IMR-90 (cell line): ENCODE measurements around the gene TP63. TPM values are rescaled to one million over a fixed set of nuclear protein-coding genes. Genes with fewer than 3 reads are reported as not detected.

Source experiments
- ATAC-seq: fragments of 200-7000 bp; cut with Tn5 transposase; 2 replicates; pipeline ENCODE4 v1.9.1; 2020; ENCODE audit warnings: low read depth, mild to moderate bottlenecking, moderate library complexity
- BruUV-seq: library from RNA; stranded (reverse); fragments of 400-500 nt; replicated peaks from 2 replicates; lab custom pipeline; 2021; lab: Mats Ljungman, UMichigan
- CTCF ChIA-PET: fragments of 300-600 bp; formaldehyde crosslinking; extraction: SDS; loops from one replicate; lab custom pipeline; 2021; ENCODE audit warnings: antibody characterized with exemption; lab: Yijun Ruan, JAX
- POLR2A ChIA-PET: fragments of 300-600 bp; sonication (Branson Sonifier 250); formaldehyde crosslinking; loops from one replicate; lab custom pipeline; 2022; ENCODE audit warnings: antibody characterized with exemption; ENCODE audit not compliant: unreplicated experiment; lab: Charles Lee
- DNase-seq: peaks from one replicate; pipeline ENCODE4 v3.0.0; 2013
- H2AFZ ChIP-seq: replicated peaks from 2 replicates; pipeline ENCODE3; 2013; ENCODE audit warnings: low read length, mild to moderate bottlenecking; ENCODE audit not compliant: poor library complexity
- H2AK5ac ChIP-seq: 2 replicates; pipeline ENCODE4 v1.6.1; 2013; ENCODE audit warnings: low read depth, low read length, inconsistent platforms
- H2AK9ac ChIP-seq: replicated peaks from 2 replicates; pipeline ENCODE3; 2013; ENCODE audit warnings: mild to moderate bottlenecking, low read depth, low read length, moderate library complexity; ENCODE audit not compliant: poor library complexity
- H2BK120ac ChIP-seq: 2 replicates; pipeline ENCODE4 v1.6.1; 2013; ENCODE audit warnings: low read depth, low read length, inconsistent platforms
- H2BK15ac ChIP-seq: 3 replicates; pipeline ENCODE4 v1.6.1; 2013; ENCODE audit warnings: low read depth, low read length, inconsistent platforms
- H2BK20ac ChIP-seq: 2 replicates; pipeline ENCODE4 v1.6.1; 2013; ENCODE audit warnings: low read depth, mild to moderate bottlenecking, inconsistent platforms, low read length, moderate library complexity
- H2BK5ac ChIP-seq: 2 replicates; pipeline ENCODE4 v1.6.1; 2013; ENCODE audit warnings: mild to moderate bottlenecking, low read depth, low read length, inconsistent platforms; ENCODE audit not compliant: poor library complexity, severe bottlenecking
- H3K14ac ChIP-seq: replicated peaks from 2 replicates; pipeline ENCODE4 v1.6.1; 2013; ENCODE audit warnings: low read depth, low read length, inconsistent platforms
- H3K18ac ChIP-seq: 2 replicates; pipeline ENCODE4 v1.6.1; 2013; ENCODE audit warnings: low read depth, low read length, control low read depth
- H3K23ac ChIP-seq: 2 replicates; pipeline ENCODE4 v1.6.1; 2013; ENCODE audit warnings: low read depth, low read length, inconsistent platforms
- H3K27ac ChIP-seq: 2 replicates; pipeline ENCODE4 v1.5.1; 2013; ENCODE audit warnings: mild to moderate bottlenecking, control low read depth, low read length; ENCODE audit not compliant: insufficient read depth
- H3K27me3 ChIP-seq: 2 replicates; pipeline ENCODE4 v1.6.1; 2013; ENCODE audit warnings: low read length; ENCODE audit not compliant: control insufficient read depth, insufficient read depth
- H3K36me3 ChIP-seq: 2 replicates; pipeline ENCODE4 v1.6.1; 2013; ENCODE audit warnings: low read length, mixed read lengths; ENCODE audit not compliant: control insufficient read depth, insufficient read depth
- H3K4ac ChIP-seq: 2 replicates; pipeline ENCODE4 v1.6.1; 2013; ENCODE audit warnings: low read depth, low read length, inconsistent platforms
- H3K4me1 ChIP-seq: 2 replicates; pipeline ENCODE4 v1.6.1; 2013; ENCODE audit warnings: low read length, mixed read lengths; ENCODE audit not compliant: control insufficient read depth, insufficient read depth
- H3K4me2 ChIP-seq: 2 replicates; pipeline ENCODE4 v1.6.1; 2013; ENCODE audit warnings: low read depth, mild to moderate bottlenecking, control low read depth, low read length, moderate library complexity
- H3K4me3 ChIP-seq: 2 replicates; pipeline ENCODE4 v1.5.1; 2013; ENCODE audit warnings: low read depth, mild to moderate bottlenecking, control low read depth, low read length, moderate library complexity; ENCODE audit not compliant: insufficient read depth
- H3K56ac ChIP-seq: 2 replicates; pipeline ENCODE4 v1.6.1; 2013; ENCODE audit warnings: low read length, inconsistent platforms; ENCODE audit not compliant: insufficient read depth; ENCODE audit errors: extremely low read depth
- H3K79me1 ChIP-seq, 2 experiments: 2 replicates each; pipeline ENCODE4 v1.6.1; 2013; ENCODE audit warnings: low read length in 2 of 2, inconsistent platforms in 1 of 2, low read depth in 1 of 2
- H3K9ac ChIP-seq: 2 replicates; pipeline ENCODE4 v1.6.1; 2013; ENCODE audit warnings: low read depth, low read length, control low read depth
- H3K9me1 ChIP-seq: 2 replicates; pipeline ENCODE4 v1.6.1; 2013; ENCODE audit warnings: low read length, inconsistent platforms; ENCODE audit not compliant: insufficient read depth
- H3K9me3 ChIP-seq: 2 replicates; pipeline ENCODE4 v1.6.1; 2013; ENCODE audit warnings: low read length; ENCODE audit not compliant: control insufficient read depth, insufficient read depth
- H4K20me1 ChIP-seq: 2 replicates; pipeline ENCODE4 v1.6.1; 2013; ENCODE audit warnings: low read length, inconsistent platforms; ENCODE audit not compliant: insufficient read depth
- H4K5ac ChIP-seq: 2 replicates; pipeline ENCODE4 v1.6.1; 2013; ENCODE audit warnings: mild to moderate bottlenecking, low read depth, low read length, control low read depth
- H4K8ac ChIP-seq, 2 experiments: 2 replicates each; pipeline ENCODE4 v1.6.1; 2013; ENCODE audit warnings: low read depth in 2 of 2, low read length in 2 of 2, control low read depth in 1 of 2, inconsistent platforms in 1 of 2
- H4K91ac ChIP-seq: 2 replicates; pipeline ENCODE4 v1.6.1; 2013; ENCODE audit warnings: low read depth, low read length, inconsistent platforms; ENCODE audit not compliant: insufficient read depth
- CHD1 ChIP-seq: IDR thresholded peaks from 2 replicates; pipeline ENCODE4 v1.6.1; 2012; ENCODE audit warnings: low read depth, low read length, improper control_type of control experiment
- CTCF ChIP-seq: conservative IDR thresholded peaks from 2 replicates; pipeline ENCODE4 v1.5.1; 2012; ENCODE audit warnings: mild to moderate bottlenecking, low read depth, low read length, improper control_type of control experiment
- ELK1 ChIP-seq: fragments of 150-350 bp; IDR thresholded peaks from 2 replicates; pipeline ENCODE4 v1.6.1; 2016; ENCODE audit warnings: low read depth, mild to moderate bottlenecking, low read length, moderate library complexity, borderline replicate concordance
- MAFK ChIP-seq: IDR thresholded peaks from 2 replicates; pipeline ENCODE4 v1.6.1; 2012; ENCODE audit warnings: low read depth, low read length, improper control_type of control experiment
- RAD21 ChIP-seq: IDR thresholded peaks from 2 replicates; pipeline ENCODE4 v1.6.1; 2012; ENCODE audit warnings: low read length, improper control_type of control experiment
- WGBS, 2 experiments: methylation state at CpG; one replicate each; pipeline versions ENCODE4 v1.1.5 to v1.1.7; 2013; ENCODE audit warnings: missing lambda C conversion rate in 2 of 2; ENCODE audit not compliant: insufficient read length in 1 of 2; ENCODE audit errors: extremely low coverage in 2 of 2; 5-methylcytosine and 5-hydroxymethylcytosine counted together
- dilution Hi-C: fragments of 300-500 bp; cut with HindIII; formaldehyde crosslinking; loops from one replicate; pipeline ENCODE4 v1.14.3; 2018; ENCODE audit warnings: low sequenced_read_pairs; ENCODE audit not compliant: unreplicated experiment
- in situ Hi-C: fragments of 300-500 bp; cut with MboI; formaldehyde crosslinking; loops from 3 replicates; pipeline ENCODE4 v1.14.3; 2019; ENCODE audit warnings: low sequenced_read_pairs, inconsistent platforms, mixed read lengths
- intact Hi-C: fragments of 100-400 bp; cut with micrococcal nuclease; formaldehyde crosslinking; loops from 2 replicates; pipeline ENCODE4 v1.10.0; 2022
- polyA plus RNA-seq, 3 experiments: library from polyadenylated mRNA; depleted of rRNA; stranded (reverse); fragments of >200 nt; gene quantifications; 2 replicates each; pipeline ENCODE4 v1.2.3, GENCODE V29; 2012; ENCODE audit warnings: low replicate concordance in 1 of 3
- total RNA-seq: library from RNA; depleted of rRNA; stranded (reverse); fragments of >200 nt; gene quantifications from 2 replicates; pipeline ENCODE4 v1.2.3, GENCODE V29; 2012

Gene TP63
- total and polyA plus RNA-seq, 2 of the 4 experiments (the other 2 are of a cell fraction), result not detected

- CTCF ChIA-PET, result interaction anchor here (0.5 kb wide), 1 partner anchor 53 kb away, joined by 4 read pairs; no protein-coding TSS in a partner anchor
- Histone ChIP-seq H3K4me3 (no peak overlapping the region), H3K9ac (no peak overlapping the region), H4K91ac (0 out of 2 replicates have a peak overlapping the region, but pooled peaks have one; percentile 10), H2BK20ac (peak overlapping the region; percentile 88; the same call in 1 of the 2 replicates), H2AK5ac (0 out of 2 replicates have a peak overlapping the region, but pooled peaks have one; percentile 1), H3K9me1 (peaks cover 2% of the 10 kb centered on the region; the same call in 1 of the 2 replicates), H3K4ac (no peak overlapping the region), H4K8ac (peak overlapping the region in 1 of 2 experiments; percentile 20; a peak in 1 of 4 replicates), H3K27me3 (no peaks in the 10 kb centered on the region), H4K20me1 (no peaks in the 10 kb centered on the region), H3K4me1 (peaks cover 1% of the 10 kb centered on the region; the same call in 1 of the 2 replicates), H2BK120ac (peak overlapping the region; percentile 84; the same call in 1 of the 2 replicates), H3K4me2 (no peak overlapping the region), H3K9me3 (no peaks in the 10 kb centered on the region), H2AFZ (peak overlapping the region; percentile 24), H2AK9ac (no peak overlapping the region), H3K36me3 (no peaks in the 10 kb centered on the region), H4K5ac (no peak overlapping the region), H2BK5ac (no peak overlapping the region), H3K23ac (0 out of 2 replicates have a peak overlapping the region, but pooled peaks have one; percentile 69), H3K56ac (no peak overlapping the region), H3K79me1 (no peaks in the 10 kb centered on the region), H3K18ac (peak overlapping the region; percentile 21; the same call in 1 of the 2 replicates), H3K27ac (no peak overlapping the region), H3K14ac (no peak overlapping the region), H2BK15ac (peak overlapping the region; percentile 88; the same call in 1 of the 3 replicates)
- no peak for DNase-seq
- no peak for ATAC-seq
- intact Hi-C loops (no loop called here), in situ Hi-C loops (no loop called here), dilution Hi-C loops (no loop called here)
- POLR2A ChIA-PET, result no interaction called here
- WGBS, 2 experiments, result 59% methylated on average over 3 of the region's 6 CpGs; no CpG with 5 or more reads in 1 of the 2 experiments
- BruUV-seq, result no TSS peak
- no peak for TF ChIP-seq ELK1
- TF ChIP-seq MAFK, result peak; percentile 29; the same call in 1 of the 2 replicates
- TF ChIP-seq CTCF, result no peak
- TF ChIP-seq RAD21, result no peak
- no peak for TF ChIP-seq CHD1
Measured at GRCh38 chr3:189907803-189908202, 276.6 kb downstream of the TP63 start.
